ENCODE results near the gene P3H1. TPM values are rescaled to one million over a fixed set of nuclear protein-coding genes. Genes with fewer than 3 reads are reported as not detected.

P3H1 gene
- total and polyA plus RNA-seq, 2 experiments from 2014 or later = 102 to 192 TPM

DNA sequence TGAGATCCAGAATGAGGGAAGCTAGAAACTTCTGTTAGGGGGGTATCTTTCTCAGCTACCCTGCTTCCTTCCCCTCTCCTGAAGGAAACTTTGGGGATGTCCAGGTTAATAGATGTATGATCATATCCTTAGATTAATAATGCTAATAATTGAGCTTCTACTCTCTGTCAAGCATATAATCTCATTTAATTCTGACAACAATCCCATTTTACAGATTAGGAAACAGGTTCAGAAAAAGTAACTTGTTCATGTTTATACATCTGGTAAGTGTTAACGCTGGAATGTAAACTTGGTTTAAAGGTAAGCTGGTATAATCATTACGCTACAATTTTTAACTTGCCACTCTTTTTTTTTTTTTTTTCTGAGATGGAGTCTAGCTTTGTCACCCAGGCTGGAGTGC, 16.3 kb upstream of the P3H1 start:
- no peaks in the 10 kb centered on the region for H4K20me1 ChIP-seq (ENCODE audit: insufficient read depth, poor library complexity, severe bottlenecking)
- no peak for DNase-seq (ENCODE audit: low spot score)
- no peaks in the 10 kb centered on the region for H3K36me3 ChIP-seq (replicated peaks; ENCODE audit: insufficient read depth, low read depth)
- H3K4me3 ChIP-seq = no peak overlapping the region
- H2AFZ ChIP-seq = no peak overlapping the region
- H3K79me2 ChIP-seq = peaks cover 4% of the 10 kb centered on the region
- H3K9me3 ChIP-seq (ENCODE audit: low read depth) = no peaks in the 10 kb centered on the region
- no peaks in the 10 kb centered on the region for H3K4me1 ChIP-seq (ENCODE audit: insufficient read depth)
- H3K27ac ChIP-seq = no peak overlapping the region
- H3K4me2 ChIP-seq = no peak overlapping the region
- H3K27me3 ChIP-seq = no peaks in the 10 kb centered on the region
- H3K9me2 ChIP-seq (replicated peaks; ENCODE audit: insufficient read depth) = no peaks in the 10 kb centered on the region
- 98% methylated on average over 2 of the region's 2 CpGs for WGBS (ENCODE audit: low lambda C conversion rate, missing lambda C conversion rate)
- no peak for TF ChIP-seq EZH2phosphoT487 (IDR thresholded peaks at IDR 0.05; ENCODE audit: low read depth, severe bottlenecking, unreplicated experiment)
- TF ChIP-seq EZH2 (IDR thresholded peaks at IDR 0.05; ENCODE audit: borderline replicate concordance) = no peak
- TF ChIP-seq, protein P1, sequence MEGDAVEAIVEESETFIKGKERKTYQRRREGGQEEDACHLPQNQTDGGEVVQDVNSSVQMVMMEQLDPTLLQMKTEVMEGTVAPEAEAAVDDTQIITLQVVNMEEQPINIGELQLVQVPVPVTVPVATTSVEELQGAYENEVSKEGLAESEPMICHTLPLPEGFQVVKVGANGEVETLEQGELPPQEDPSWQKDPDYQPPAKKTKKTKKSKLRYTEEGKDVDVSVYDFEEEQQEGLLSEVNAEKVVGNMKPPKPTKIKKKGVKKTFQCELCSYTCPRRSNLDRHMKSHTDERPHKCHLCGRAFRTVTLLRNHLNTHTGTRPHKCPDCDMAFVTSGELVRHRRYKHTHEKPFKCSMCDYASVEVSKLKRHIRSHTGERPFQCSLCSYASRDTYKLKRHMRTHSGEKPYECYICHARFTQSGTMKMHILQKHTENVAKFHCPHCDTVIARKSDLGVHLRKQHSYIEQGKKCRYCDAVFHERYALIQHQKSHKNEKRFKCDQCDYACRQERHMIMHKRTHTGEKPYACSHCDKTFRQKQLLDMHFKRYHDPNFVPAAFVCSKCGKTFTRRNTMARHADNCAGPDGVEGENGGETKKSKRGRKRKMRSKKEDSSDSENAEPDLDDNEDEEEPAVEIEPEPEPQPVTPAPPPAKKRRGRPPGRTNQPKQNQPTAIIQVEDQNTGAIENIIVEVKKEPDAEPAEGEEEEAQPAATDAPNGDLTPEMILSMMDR (IDR thresholded peaks at IDR 0.05; ENCODE audit: poor library complexity) = no peak

GRCh38 chr1:42780176-42780575, 13.3 kb upstream of the P3H1 start:
- no peaks in the 10 kb centered on the region for H3K4me1 ChIP-seq (ENCODE audit: insufficient read depth)
- no peak overlapping the region for H3K4me2 ChIP-seq
- H4K20me1 ChIP-seq (ENCODE audit: insufficient read depth, poor library complexity, severe bottlenecking) = no peaks in the 10 kb centered on the region
- no peak overlapping the region for H2AFZ ChIP-seq
- 100% methylated on average over 1 of the region's 1 CpG for WGBS (ENCODE audit: low lambda C conversion rate, missing lambda C conversion rate)
- no peaks in the 10 kb centered on the region for H3K36me3 ChIP-seq (replicated peaks; ENCODE audit: insufficient read depth, low read depth)
- DNase-seq (ENCODE audit: low spot score) = no peak
- no peaks in the 10 kb centered on the region for H3K9me3 ChIP-seq (ENCODE audit: low read depth)
- no peak overlapping the region for H3K4me3 ChIP-seq
- no peak overlapping the region for H3K27ac ChIP-seq
- peaks cover 5% of the 10 kb centered on the region for H3K79me2 ChIP-seq
- no peaks in the 10 kb centered on the region for H3K27me3 ChIP-seq
- TF ChIP-seq EZH2 (IDR thresholded peaks at IDR 0.05; ENCODE audit: borderline replicate concordance) = no peak
- TF ChIP-seq, protein P1 (IDR thresholded peaks at IDR 0.05; ENCODE audit: poor library complexity) = no peak
- no peak for TF ChIP-seq EZH2phosphoT487 (IDR thresholded peaks at IDR 0.05; ENCODE audit: low read depth, severe bottlenecking, unreplicated experiment)
- no peaks in the 10 kb centered on the region for H3K9me2 ChIP-seq (replicated peaks; ENCODE audit: insufficient read depth)

DNA sequence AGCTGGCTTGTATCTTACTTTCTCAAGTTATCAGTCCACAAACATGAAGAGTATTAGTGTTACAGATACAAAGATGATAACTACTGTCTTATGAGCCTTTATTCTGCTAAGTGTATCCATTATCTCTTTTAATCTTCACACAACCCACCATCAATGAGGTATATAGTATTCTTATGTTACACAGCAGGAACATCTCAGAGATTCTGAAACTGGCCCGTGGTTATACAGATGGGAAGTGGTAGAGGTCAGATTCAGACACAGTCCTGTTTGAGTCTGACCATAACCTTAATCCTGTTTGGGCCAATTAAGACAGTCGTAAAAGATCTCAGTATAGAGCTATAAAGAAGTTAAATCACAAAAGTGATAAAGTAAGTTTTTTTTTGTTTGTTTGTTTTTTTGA, 12.9 kb upstream of the P3H1 start:
- no peak for DNase-seq (ENCODE audit: low spot score)
- Histone ChIP-seq H3K27ac (no peak overlapping the region), H3K9me2 (replicated peaks; ENCODE audit: insufficient read depth) (no peaks in the 10 kb centered on the region), H3K4me3 (no peak overlapping the region), H3K4me2 (no peak overlapping the region), H3K79me2 (peaks cover 5% of the 10 kb centered on the region), H3K36me3 (replicated peaks; ENCODE audit: insufficient read depth, low read depth) (peaks cover under 1% of the 10 kb centered on the region), H3K4me1 (ENCODE audit: insufficient read depth) (no peaks in the 10 kb centered on the region), H2AFZ (no peak overlapping the region), H3K9me3 (ENCODE audit: low read depth) (no peaks in the 10 kb centered on the region), H4K20me1 (ENCODE audit: insufficient read depth, poor library complexity, severe bottlenecking) (no peaks in the 10 kb centered on the region), H3K27me3 (no peaks in the 10 kb centered on the region)
- WGBS (ENCODE audit: low lambda C conversion rate, missing lambda C conversion rate) = 80% methylated on average over 2 of the region's 2 CpGs
- TF ChIP-seq EZH2 (IDR thresholded peaks at IDR 0.05; ENCODE audit: borderline replicate concordance) (no peak), EZH2phosphoT487 (IDR thresholded peaks at IDR 0.05; ENCODE audit: low read depth, severe bottlenecking, unreplicated experiment) (no peak)
- TF ChIP-seq, protein P1 (IDR thresholded peaks at IDR 0.05; ENCODE audit: poor library complexity) = no peak

DNA sequence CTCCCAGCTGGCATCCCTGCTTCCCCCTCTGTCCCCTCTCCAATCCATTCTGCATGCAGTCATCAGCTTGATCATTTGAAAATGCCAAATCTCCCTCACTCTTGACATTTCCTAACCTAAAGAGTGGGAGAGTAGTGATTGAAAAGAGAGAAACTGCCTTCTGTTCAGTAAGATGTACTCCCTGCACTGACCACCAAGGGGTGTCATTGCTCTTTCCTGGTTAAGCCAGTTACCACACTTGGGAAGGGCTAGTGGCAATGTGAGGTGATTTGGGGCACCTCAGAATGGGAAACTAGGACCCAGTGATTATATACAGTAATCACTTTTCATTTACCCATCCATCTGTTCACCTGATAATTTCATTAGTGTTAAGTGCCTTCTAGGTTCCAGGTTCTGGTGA, 11.0 kb upstream of the P3H1 start:
- Histone ChIP-seq H3K27me3 (no peaks in the 10 kb centered on the region), H3K4me3 (no peak overlapping the region), H3K27ac (no peak overlapping the region), H3K9me3 (ENCODE audit: low read depth) (no peaks in the 10 kb centered on the region), H4K20me1 (ENCODE audit: insufficient read depth, poor library complexity, severe bottlenecking) (no peaks in the 10 kb centered on the region), H3K9me2 (replicated peaks; ENCODE audit: insufficient read depth) (no peaks in the 10 kb centered on the region), H3K79me2 (peaks cover 6% of the 10 kb centered on the region), H3K4me2 (no peak overlapping the region), H3K36me3 (replicated peaks; ENCODE audit: insufficient read depth, low read depth) (peaks cover 3% of the 10 kb centered on the region), H3K4me1 (ENCODE audit: insufficient read depth) (no peaks in the 10 kb centered on the region), H2AFZ (no peak overlapping the region)
- TF ChIP-seq, protein P1 (IDR thresholded peaks at IDR 0.05; ENCODE audit: poor library complexity) = peak; percentile 53
- TF ChIP-seq EZH2phosphoT487 (IDR thresholded peaks at IDR 0.05; ENCODE audit: low read depth, severe bottlenecking, unreplicated experiment) = no peak
- peak; percentile 47 for DNase-seq (ENCODE audit: low spot score)

Measured in hepatocyte (in vitro differentiated cells).